Right atrium auricular region (tissue), 2 donors: ENCODE measurements around the gene PLD1. TPM values are rescaled to one million over a fixed set of nuclear protein-coding genes. Genes with fewer than 3 reads are reported as not detected.

Source experiments
- DNase-seq: peaks from one replicate; pipeline ENCODE4 v3.0.0-alpha.2; 2019; ENCODE audit warnings: low spot score
- H3K27ac ChIP-seq, 2 donors: fragments of 200-600 bp; sonication (generic); 1 replicate in 1 of 2; 2 replicates in 1 of 2; pipeline ENCODE4 v1.5.1; 2016 to 2019
- H3K27me3 ChIP-seq, 2 donors: fragments of 200-600 bp; sonication (generic); one replicate each; pipeline versions ENCODE4 v1.5.1 to v1.6.0; 2017 to 2019
- H3K36me3 ChIP-seq: fragments of 200-600 bp; sonication (generic); one replicate; pipeline ENCODE4 v1.5.1; 2016
- H3K4me1 ChIP-seq, 2 donors: fragments of 200-600 bp; sonication (generic); one replicate each; pipeline versions ENCODE4 v1.5.1 to v1.6.0; 2017 to 2019
- H3K4me3 ChIP-seq, 2 donors: fragments of 200-600 bp; sonication (generic); 1 replicate in 1 of 2; 2 replicates in 1 of 2; pipeline ENCODE4 v1.5.1; 2017 to 2019; ENCODE audit warnings: mild to moderate bottlenecking in 1 of 2, moderate library complexity in 1 of 2
- H3K9me3 ChIP-seq, 2 donors: fragments of 200-600 bp; sonication (generic); one replicate each; pipeline ENCODE4 v1.5.1; 2019
- total RNA-seq, 2 donors: library from RNA; depleted of rRNA; stranded (reverse); fragments of >200 nt; gene quantifications; one replicate each; pipeline ENCODE4 v1.1.0, GENCODE V29; 2016
- TF ChIP-seq, protein P1 (sequence below), 2 donors: fragments of 200-600 bp; sonication (generic); IDR thresholded peaks; one replicate each; pipeline ENCODE4 v1.5.1; 2019; ENCODE audit warnings: antibody characterized with exemption in 2 of 2

PLD1 gene
- total RNA-seq, 2 donors from 2014 or later = 64.5 to 111 TPM

DNA sequence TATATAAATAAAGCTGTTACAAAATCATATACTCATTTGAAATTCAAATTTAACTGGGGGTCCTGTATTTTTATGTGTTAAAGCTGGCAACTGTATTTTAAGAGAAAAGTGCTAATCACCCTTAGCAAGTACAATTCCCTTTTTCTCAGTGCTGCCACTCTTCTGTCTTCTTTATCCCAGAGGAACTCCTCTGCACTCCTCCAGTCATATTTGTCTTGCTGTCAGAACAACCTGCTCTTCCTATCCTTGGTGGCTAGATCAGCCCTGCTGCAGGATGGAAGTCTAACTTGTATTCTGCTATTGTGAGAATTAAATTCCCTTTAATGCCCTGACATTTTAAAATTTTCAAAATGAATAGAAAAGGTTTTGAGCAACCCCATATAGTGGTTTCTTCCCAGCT, 226.2 kb downstream of the PLD1 start:
- no peak for DNase-seq
- H3K4me3 ChIP-seq = no peak overlapping the region
- no peaks in the 10 kb centered on the region for H3K36me3 ChIP-seq
- no peak overlapping the region for H3K27ac ChIP-seq
- no peaks in the 10 kb centered on the region for H3K4me1 ChIP-seq
- no peaks in the 10 kb centered on the region for H3K27me3 ChIP-seq
- no peaks in the 10 kb centered on the region for H3K9me3 ChIP-seq
- TF ChIP-seq, protein P1, sequence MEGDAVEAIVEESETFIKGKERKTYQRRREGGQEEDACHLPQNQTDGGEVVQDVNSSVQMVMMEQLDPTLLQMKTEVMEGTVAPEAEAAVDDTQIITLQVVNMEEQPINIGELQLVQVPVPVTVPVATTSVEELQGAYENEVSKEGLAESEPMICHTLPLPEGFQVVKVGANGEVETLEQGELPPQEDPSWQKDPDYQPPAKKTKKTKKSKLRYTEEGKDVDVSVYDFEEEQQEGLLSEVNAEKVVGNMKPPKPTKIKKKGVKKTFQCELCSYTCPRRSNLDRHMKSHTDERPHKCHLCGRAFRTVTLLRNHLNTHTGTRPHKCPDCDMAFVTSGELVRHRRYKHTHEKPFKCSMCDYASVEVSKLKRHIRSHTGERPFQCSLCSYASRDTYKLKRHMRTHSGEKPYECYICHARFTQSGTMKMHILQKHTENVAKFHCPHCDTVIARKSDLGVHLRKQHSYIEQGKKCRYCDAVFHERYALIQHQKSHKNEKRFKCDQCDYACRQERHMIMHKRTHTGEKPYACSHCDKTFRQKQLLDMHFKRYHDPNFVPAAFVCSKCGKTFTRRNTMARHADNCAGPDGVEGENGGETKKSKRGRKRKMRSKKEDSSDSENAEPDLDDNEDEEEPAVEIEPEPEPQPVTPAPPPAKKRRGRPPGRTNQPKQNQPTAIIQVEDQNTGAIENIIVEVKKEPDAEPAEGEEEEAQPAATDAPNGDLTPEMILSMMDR (IDR thresholded peaks at IDR 0.05) = no peak

DNA sequence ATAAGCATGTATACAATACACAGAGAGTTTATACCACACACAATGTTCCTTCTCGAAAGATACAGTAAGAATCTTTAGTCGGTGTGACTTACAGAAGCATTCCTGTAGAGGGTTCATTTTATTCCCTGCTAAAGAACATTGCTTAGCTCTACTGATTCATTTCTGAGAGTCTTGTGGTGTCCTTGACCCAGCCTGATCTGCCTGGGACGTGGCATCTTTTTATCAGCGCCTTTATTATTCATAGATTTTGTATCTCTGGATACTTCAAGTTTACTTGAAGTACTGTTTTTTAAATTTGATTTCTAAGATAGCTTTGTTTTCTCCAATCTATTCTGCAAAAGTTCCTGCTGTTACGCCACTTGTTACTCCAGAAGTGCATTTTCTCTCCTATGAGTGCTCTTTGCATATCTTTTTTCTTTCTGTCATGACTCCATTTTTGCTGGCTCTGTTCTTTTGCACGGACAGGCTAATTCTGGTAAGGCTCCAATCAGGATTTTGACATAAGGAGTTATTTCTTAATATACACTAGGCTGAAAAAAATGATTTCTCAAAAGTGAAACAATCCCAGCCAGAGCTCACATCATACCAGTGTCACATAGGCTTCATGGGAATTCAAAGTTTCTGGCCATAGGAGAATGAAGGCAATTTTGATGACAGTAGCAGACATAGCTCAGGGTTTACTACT, 235.6 kb downstream of the PLD1 start:
- H3K4me1 ChIP-seq = no peaks in the 10 kb centered on the region
- no peaks in the 10 kb centered on the region for H3K36me3 ChIP-seq
- DNase-seq = no peak
- no peaks in the 10 kb centered on the region for H3K27me3 ChIP-seq
- H3K4me3 ChIP-seq = no peak overlapping the region
- H3K9me3 ChIP-seq = no peaks in the 10 kb centered on the region
- H3K27ac ChIP-seq = no peak overlapping the region
- TF ChIP-seq, protein P1 (IDR thresholded peaks at IDR 0.05) = no peak

DNA sequence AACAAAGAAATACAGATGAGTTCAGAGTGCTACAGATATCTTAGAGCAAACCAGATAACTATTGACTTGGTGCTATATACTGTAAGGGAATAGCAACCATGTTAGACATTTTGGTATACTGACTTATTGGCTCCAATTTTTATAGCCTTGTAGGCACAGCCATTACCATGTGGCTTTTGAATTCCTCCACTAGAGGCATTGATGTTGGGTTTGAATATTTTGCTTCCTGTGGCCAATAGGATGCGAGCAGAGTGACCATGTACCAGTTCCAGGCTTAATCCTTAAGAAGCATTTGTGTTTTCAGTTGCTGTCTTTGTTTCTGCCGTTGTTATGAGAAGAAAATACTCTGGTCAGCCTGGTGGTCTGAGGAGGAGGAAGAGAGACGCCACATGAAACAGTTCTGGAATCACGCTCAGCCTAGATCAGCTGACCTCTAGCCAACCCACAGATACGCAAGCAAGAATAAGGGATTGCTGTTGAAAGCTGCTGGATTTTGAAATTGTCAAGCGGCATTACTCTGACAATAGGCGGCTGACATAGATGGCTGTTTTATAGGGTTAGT, 240.6 kb downstream of the PLD1 start:
- TF ChIP-seq, protein P1 (IDR thresholded peaks at IDR 0.05) = no peak
- no peaks in the 10 kb centered on the region for H3K27me3 ChIP-seq
- H3K27ac ChIP-seq = no peak overlapping the region
- DNase-seq = no peak
- no peaks in the 10 kb centered on the region for H3K36me3 ChIP-seq
- no peak overlapping the region for H3K4me3 ChIP-seq
- H3K4me1 ChIP-seq = no peaks in the 10 kb centered on the region
- H3K9me3 ChIP-seq = no peaks in the 10 kb centered on the region

DNA sequence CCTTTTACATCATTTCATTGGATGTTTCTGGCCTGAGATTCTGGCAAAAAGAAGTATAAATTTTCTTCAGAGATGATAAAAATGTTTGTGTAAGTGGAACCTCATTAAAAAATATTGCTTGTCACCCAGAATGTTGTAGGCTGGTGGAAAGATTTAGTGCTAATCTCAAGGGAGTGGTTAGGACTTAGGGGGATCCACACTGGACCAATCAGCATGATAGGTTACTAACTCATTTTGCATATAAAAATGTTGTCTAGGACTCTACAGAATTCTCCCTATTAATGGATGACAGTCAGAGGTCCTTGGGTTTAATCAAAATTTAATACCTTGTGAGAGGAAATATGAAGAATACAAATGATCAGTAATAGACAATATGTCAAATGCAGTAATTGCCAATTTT, 241.5 kb downstream of the PLD1 start:
- H3K9me3 ChIP-seq = no peaks in the 10 kb centered on the region
- no peak overlapping the region for H3K27ac ChIP-seq
- TF ChIP-seq, protein P1 (IDR thresholded peaks at IDR 0.05) = no peak
- no peaks in the 10 kb centered on the region for H3K4me1 ChIP-seq
- H3K27me3 ChIP-seq = no peaks in the 10 kb centered on the region
- no peak overlapping the region for H3K4me3 ChIP-seq
- no peak for DNase-seq
- no peaks in the 10 kb centered on the region for H3K36me3 ChIP-seq

DNA sequence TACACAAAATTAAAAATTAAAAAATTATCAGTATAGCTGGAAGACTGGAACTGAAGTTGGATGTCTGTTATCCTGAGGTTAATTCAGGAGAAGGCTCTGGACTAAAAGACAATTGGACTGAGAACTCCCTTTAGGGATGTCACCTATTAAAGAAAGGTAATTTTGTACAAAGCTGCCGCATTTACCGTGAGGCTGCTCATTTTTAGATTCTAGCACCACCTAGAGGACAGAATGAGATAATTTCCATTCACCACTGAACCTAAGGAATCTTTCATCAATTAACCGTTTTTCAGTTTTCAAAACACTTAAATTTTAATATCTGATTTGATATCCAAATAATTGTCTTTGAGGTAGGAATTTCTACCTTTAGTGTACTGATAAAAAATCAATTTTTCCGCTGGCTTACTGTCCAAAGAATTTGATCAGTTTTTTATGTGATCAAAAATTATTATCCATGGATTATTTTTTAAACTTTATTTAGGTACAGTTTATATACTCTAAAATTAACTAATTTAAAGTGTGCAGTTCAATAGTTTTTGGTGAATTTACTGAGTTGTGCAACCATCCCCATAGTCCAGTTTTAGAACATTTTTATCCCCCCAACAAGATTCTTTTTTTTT, 243.4 kb downstream of the PLD1 start:
- no peaks in the 10 kb centered on the region for H3K36me3 ChIP-seq
- no peak overlapping the region for H3K4me3 ChIP-seq
- H3K9me3 ChIP-seq = no peaks in the 10 kb centered on the region
- TF ChIP-seq, protein P1 (IDR thresholded peaks at IDR 0.05) = peak; percentile 45 to 83
- no peak for DNase-seq
- no peaks in the 10 kb centered on the region for H3K27me3 ChIP-seq
- H3K4me1 ChIP-seq = no peaks in the 10 kb centered on the region
- H3K27ac ChIP-seq = no peak overlapping the region
